Activated T-cell treated with anti-CD3 and anti-CD28 coated beads for 48 hours (primary cell): ENCODE data around the gene RHBDL2.
"Not testable (repeated sequence)": the region's sequence is repeated elsewhere in the genome, so short reads cannot be mapped to it uniquely, and the experiment has no call there.

Source experiments
- DNase-seq: peaks from one replicate; pipeline ENCODE4 v3.0.0-alpha.2; 2020; ENCODE audit warnings: low read depth

Gene RHBDL2, protein sequence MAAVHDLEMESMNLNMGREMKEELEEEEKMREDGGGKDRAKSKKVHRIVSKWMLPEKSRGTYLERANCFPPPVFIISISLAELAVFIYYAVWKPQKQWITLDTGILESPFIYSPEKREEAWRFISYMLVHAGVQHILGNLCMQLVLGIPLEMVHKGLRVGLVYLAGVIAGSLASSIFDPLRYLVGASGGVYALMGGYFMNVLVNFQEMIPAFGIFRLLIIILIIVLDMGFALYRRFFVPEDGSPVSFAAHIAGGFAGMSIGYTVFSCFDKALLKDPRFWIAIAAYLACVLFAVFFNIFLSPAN

GRCh38 chr1:38941527-38942019 lies at the start of gene RHBDL2:
Gene RHBDL2 (minus strand): TSS chr1:38941830. CDS start chr1:38919212, 22,618 bp downstream.
- no peak for DNase-seq

GRCh38 chr1:38990738-38991637 lies 49.4 kb upstream of the RHBDL2 start, which contains the start of gene AKIRIN1:
Gene AKIRIN1 (plus strand): TSS chr1:38991276. CDS start chr1:38991381, 105 bp downstream.
- DNase-seq = peak; percentile 99

DNA sequence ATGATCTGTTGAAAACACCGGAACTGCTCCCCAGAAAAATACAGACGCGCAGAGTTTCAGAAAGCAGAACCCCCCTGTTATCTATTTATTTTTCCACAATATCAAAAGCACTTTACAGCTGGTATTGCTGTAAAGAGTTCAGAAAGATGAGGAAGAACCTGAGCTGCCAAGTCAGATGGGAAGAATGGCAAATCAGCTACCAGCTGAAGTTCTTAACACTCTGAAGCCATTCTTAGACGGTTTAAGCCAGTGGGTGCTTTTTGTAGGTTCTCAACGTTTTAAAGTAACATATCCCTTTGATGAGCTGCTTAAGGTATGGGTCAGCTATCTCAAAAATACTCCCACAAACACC lies 48.7 kb upstream of the RHBDL2 start:
- no peak for DNase-seq

GRCh38 chr1:38989979-38990378 lies 48.3 kb upstream of the RHBDL2 start:
- DNase-seq = no peak

DNA sequence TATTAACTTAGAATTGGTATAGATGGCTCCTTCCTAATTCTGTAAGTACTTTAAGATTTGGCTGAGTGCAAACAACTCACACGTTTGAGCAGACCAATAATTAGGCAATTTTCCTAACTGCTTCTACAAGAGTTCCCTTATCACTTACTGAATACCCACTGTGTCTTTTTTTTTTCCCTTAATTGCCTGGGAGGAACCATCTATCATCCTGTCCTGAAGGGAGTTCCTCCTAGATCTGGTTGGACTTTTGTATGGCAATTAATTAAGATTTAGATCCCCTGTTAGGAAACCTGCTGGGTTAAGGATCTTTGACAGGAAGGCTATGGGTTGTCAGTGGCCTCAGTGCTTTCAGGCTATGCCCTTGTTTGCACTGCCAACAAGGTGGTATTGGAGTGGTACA lies 37.8 kb upstream of the RHBDL2 start:
- not testable (repeated sequence) for DNase-seq

GRCh38 chr1:38978245-38978542 lies 36.6 kb upstream of the RHBDL2 start:
- not testable (repeated sequence) for DNase-seq

DNA sequence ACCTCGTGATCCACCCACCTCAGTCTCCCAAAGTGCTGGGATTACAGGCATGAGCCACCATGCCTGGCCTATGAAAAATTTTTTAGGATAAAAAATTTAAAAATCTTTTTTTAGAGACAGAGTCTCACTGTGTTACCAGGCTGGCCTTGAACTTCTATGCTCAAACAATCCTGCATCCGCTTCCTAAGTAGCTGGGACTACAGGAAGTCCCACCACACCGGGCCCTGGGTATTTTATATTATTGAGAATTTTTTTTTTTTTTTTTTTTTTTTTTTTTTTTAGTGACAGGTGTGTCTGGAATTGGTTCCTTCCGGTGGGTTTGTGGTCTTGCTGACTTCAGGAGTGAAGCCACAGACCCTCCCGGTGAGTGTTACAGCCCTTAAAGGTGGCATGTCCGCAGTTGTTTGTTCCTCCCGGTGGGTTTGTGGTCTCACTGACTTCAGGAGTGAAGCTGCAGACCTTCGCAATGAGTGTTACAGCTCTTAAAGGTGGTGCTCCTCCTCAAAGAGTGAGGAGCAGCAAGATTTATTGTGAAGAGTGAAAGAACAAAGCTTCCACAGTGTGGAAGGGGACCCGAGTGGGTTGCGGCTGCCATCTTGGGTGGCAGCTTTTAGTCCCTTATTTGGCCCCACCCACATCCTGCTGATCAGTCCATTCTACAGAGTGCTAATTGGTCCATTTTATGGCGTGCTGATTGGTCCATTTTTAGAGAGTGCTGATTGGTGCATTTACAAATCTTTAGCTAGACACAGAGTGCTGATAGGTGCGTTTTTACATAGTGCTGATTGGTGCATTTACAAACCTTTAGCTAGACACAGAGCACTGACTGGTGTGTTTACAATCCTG lies 36.0 kb upstream of the RHBDL2 start:
- peak; percentile 12 for DNase-seq

- no peak for DNase-seq
These were observed 32.2 kb upstream of the RHBDL2 start for GRCh38 chr1:38973659-38974437.

DNA sequence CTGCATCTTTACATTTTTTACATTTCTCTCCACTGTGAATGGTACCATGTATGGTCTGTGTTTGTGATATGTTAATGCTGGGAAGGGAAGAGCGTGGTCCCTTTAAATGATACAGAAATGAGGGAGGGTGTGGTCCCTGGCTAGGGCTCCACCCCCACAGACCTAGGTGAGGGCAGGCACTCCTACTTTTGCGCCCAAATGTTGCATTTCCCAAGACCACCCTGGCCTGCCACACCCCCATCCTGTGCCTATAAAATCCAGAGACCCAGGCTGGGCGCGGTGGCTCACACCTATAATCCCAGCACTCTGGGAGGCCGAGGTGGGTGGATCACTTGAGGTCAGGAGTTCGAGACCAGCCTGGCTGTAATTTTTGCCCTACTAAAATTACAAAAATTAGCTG lies 31.5 kb upstream of the RHBDL2 start:
- DNase-seq = not testable (repeated sequence)

GRCh38 chr1:38964140-38964548 lies 22.5 kb upstream of the RHBDL2 start:
- DNase-seq = no peak

DNA sequence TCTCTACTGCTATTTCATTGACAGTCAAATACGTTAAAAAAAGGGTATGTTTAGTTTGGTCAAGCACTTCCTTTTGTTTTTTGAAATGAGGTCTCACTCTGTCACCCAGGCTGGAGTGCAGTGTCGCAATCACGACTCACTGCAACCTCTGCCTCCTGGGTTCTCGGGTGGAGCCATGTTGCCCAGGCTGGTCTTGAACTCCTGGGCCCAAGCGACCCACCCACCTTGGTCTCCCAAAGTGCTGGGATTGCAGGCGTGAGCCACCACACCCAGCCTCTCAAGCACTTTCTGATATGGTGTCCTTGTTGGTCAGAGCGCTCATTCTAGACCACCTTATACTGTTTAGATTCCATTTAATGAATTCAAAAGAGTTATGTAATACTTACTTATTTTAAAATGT lies 20.9 kb upstream of the RHBDL2 start:
- no peak for DNase-seq

DNA sequence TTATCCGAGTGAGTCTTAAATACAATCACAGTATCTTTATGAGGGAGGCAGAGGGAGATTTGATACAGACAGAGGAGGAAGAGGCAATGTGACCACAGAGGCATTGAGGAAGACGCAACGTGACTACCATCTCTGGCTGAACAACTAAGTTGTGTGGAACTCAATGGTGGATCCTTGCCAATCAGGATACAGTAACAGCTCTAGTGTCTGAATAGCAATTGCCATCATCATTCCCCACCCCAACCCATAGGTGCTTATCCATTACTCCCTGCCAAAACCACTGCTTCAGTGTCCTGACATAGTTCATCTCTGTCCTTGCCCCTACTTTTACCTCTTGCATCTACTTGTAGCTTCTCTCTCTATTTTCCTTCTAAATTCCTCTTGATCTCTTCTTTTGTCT lies 20.5 kb upstream of the RHBDL2 start:
- no peak for DNase-seq

DNA sequence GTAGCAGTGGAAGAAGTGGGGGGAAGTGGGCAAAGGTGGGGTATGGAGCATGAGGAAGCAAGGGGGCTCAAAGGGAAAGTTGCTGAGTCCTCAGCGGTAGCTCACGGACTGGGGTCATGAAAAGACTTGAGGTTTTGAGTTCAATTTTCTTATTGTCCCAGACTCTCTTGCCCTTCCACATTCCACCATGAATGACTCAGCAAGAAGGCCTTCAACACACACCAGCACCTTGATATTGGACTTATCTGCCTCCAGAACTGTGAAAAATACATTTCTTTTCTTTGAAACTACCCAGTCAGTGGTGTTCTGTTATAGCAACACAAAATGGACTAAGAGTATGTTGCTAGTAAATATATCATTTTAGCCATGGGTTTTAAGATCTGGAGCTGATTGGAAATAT lies 17.3 kb upstream of the RHBDL2 start:
- DNase-seq = no peak

- no peak for DNase-seq
These were observed 11.8 kb upstream of the RHBDL2 start for GRCh38 chr1:38953433-38953860.

DNA sequence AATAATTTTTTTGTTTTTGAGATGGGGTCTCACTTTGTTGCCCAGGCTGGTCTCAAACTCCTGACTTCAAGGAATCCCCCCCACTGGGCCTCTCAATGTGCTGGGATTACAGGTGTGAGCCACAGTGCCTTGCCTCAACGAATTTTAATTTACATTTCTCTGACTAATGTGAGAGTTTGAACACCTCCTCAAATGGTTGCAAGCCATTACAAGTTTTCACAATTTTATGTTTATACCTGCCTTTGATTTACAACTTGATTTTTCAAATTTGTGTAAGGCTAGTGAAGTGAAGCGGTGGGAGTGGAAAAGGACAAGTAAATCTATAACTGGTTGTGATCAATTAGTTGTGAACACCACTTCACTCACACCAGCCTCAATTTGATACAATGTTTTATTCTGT lies 8.9 kb upstream of the RHBDL2 start:
- DNase-seq = no peak

- DNase-seq = no peak
These were observed 2.9 kb upstream of the RHBDL2 start for GRCh38 chr1:38944547-38944946.

DNA sequence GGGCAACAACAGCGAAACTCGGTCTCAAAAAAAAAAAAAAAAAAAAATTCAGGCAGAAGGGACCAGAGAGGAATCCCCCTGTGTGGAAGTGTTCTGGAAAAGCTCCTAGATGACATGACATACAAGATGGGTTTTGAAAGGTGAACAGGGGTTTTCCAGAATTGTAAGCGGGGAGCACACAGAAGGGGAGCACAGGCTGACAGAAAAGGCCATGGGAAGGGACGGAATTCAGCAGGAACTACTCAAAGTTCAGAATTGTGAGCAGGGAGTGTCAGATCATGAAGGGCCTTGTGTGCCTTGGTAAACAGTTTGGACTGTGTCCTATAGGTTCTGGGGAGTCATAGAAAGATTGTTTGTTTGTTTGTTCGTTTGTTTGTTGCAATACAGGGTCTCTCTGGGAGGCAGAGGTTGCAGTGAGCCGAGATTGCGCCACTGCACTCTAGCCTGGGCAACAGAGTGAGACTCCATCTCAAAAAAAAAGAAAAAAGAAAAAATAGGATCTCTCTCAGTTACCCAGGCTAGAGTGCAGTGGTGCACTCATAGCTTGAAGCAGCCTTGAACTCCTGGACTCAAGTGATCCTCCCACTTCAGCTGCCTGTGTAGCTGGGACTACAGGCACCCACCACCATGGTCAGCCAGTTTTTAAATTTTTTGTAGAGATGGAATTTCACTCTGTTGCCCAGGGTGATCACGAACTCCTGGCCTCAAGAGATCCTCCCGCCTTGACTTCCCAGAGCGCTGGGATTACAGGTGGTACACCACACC lies 1.2 kb upstream of the RHBDL2 start:
- DNase-seq = no peak

DNA sequence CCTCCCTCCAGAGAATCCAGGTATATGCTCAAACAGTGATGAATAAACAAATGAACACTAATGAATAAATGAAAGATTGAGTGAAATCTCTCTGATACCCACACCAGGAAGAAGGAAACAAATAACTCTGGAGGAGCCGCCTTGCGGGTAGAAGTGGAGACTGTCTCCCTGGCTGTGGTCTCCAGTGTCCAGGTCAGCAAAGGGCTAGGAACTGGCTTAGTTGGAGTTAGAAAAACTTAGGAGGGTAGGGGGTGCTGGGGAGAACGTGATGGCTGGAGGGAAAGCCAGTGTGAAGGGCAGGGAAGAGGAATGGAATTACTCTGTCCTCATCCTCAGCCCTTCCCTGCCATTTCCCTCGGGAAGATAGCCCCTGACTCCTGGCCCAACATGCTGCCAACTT lies 537 bp downstream of the RHBDL2 start:
- DNase-seq = no peak

GRCh38 chr1:38940339-38941047 lies 1.1 kb downstream of the RHBDL2 start:
- DNase-seq = no peak

DNA sequence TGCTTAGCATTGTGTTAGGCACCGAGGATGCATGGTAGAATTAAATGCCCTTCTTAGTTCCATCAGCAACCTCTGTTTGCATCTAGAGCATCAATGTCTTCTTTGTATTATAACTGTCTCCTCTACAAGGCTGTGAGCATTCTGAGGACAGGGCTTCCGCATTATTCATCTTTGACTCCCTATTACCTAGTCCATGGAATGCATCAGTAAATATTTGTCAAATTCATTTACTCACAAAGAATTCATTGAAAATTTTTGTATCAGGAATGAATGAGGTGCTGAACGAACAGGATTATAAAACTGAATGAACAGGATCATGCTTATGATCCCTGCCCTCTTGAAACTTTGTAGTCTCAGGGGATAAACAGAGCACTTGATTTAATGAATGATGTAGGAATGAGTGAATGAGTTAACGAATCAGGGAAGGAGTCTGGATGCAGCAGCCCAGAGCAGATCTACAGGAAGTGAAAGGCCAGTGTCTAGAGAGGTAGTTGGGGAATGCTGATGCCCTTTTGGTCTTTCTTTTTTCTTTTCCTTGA lies 2.8 kb downstream of the RHBDL2 start:
- no peak for DNase-seq
